ENCODE results near the gene PA2G4. TPM values are rescaled to one million over a fixed set of nuclear protein-coding genes. Genes with fewer than 3 reads are reported as not detected.
A peak's percentile ranks its signal among the peaks of the same experiment; 100 is the strongest.

Gene PA2G4
- total and polyA plus RNA-seq, 10 of the 15 experiments (the other 5 are each of a cell fraction or from before 2014, with no cell fraction given) = 148 to 514 (median 406) TPM

DNA sequence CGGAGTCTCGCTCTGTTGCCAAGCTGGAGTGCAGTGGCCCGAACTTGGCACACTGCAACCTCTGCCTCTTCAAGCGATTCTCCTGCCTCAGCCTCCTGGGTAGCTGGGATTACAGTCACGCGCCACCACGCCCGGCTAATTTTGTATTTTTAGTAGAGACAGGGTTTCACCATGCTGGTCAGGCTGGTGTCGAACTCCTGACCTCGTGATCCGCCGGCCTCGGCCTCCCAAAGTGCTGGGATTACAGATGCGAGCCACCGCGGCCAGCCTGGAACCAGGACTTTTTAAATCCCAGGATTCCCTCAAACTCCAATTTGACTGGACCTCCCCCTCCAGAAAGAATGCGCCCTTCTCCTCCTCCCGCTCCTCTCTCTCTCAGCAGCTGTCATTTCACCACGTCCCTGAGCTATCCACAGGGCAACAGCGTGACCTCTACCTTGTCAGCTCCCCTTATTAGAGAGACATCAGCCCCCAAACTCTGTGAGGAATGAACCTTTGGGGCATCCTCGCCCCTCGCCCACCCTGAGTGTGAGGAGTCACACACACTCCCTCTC lies 25.7 kb downstream of the PA2G4 start:
- Histone ChIP-seq H3K27me3 (replicated peaks in 1 of 2; ENCODE audit: control insufficient read depth in 2 of 2, insufficient read depth in 2 of 2, low read length in 1 of 2) (no peaks in the 10 kb centered on the region), H2AFZ (ENCODE audit: control insufficient read depth, low read depth, low read length) (no peak overlapping the region; the same call in 1 of the 2 replicates), H3K4me2 (ENCODE audit: control insufficient read depth, insufficient read depth) (peak overlapping the region; percentile 98), H3K79me2 (ENCODE audit: control insufficient read depth, insufficient read depth, low read length) (peaks cover 21% of the 10 kb centered on the region), H3K27ac (ENCODE audit: control insufficient read depth, insufficient read depth) (peak overlapping the region; percentile 55), H3K36me3 (ENCODE audit: control insufficient read depth in 2 of 2, insufficient read depth in 2 of 2, low read length in 1 of 2) (peaks cover 14 to 16% of the 10 kb centered on the region in 2 experiments), H3K9ac (ENCODE audit: control insufficient read depth, insufficient read depth, low read length) (peak overlapping the region; percentile 78), H3K4me3 (peak overlapping the region; percentile 93), H4K20me1 (ENCODE audit: control insufficient read depth, insufficient read depth) (no peaks in the 10 kb centered on the region), H3K4me1 (ENCODE audit: control insufficient read depth, insufficient read depth, low read length) (peaks cover 24% of the 10 kb centered on the region), H3K9me3 (replicated peaks; ENCODE audit: control insufficient read depth, insufficient read depth, low read length) (no peaks in the 10 kb centered on the region)
- in situ Hi-C loops (cut with MboI) = loop anchor here (5.0 kb wide), 1 partner anchor 57 kb away; the partner anchor contains the start of gene SMARCC2
- ChIA-PET SMC1A (ENCODE audit: uncharacterized antibody, unreplicated experiment) (interaction anchor here (0.9 to 4.8 kb wide), 4 partner anchors 12 to 60 kb away, joined by 3 to 68 read pairs (median 4); partner anchors contain the start of genes SMARCC2 and ZC3H10), POLR2A (interaction anchor here (0.9 to 4.5 kb wide), 3 partner anchors 12 to 92 kb away, joined by 4 to 44 read pairs (median 6); partner anchors contain the start of genes RNF41 and SMARCC2), CTCF (interaction anchor here (0.6 to 10.3 kb wide), 2 partner anchors 59 to 307 kb away, joined by 3 to 129 read pairs; partner anchors contain the start of gene SMARCC2), RAD21 (ENCODE audit: unreplicated experiment) (no interaction called here)
- no TSS peak for BruUV-seq (replicated peaks)
- ATAC-seq (no peak), FAIRE-seq (no peak), DNase-seq (ENCODE audit: low read depth, low spot score) (no peak)
- WGBS (ENCODE audit: insufficient coverage, insufficient replicate concordance, low lambda C conversion rate, missing lambda C conversion rate) = 36% methylated on average over 22 of the region's 22 CpGs
- no peak for TF ChIP-seq POLR2AphosphoS2 (IDR thresholded peaks at IDR 0.05; ENCODE audit: low read depth, low read length)
- TF ChIP-seq BHLHE40 (IDR thresholded peaks at IDR 0.05; ENCODE audit: borderline replicate concordance in 1 of 2, low read depth in 2 of 2, low read length in 1 of 2) = no peak
- TF ChIP-seq, protein P1, sequence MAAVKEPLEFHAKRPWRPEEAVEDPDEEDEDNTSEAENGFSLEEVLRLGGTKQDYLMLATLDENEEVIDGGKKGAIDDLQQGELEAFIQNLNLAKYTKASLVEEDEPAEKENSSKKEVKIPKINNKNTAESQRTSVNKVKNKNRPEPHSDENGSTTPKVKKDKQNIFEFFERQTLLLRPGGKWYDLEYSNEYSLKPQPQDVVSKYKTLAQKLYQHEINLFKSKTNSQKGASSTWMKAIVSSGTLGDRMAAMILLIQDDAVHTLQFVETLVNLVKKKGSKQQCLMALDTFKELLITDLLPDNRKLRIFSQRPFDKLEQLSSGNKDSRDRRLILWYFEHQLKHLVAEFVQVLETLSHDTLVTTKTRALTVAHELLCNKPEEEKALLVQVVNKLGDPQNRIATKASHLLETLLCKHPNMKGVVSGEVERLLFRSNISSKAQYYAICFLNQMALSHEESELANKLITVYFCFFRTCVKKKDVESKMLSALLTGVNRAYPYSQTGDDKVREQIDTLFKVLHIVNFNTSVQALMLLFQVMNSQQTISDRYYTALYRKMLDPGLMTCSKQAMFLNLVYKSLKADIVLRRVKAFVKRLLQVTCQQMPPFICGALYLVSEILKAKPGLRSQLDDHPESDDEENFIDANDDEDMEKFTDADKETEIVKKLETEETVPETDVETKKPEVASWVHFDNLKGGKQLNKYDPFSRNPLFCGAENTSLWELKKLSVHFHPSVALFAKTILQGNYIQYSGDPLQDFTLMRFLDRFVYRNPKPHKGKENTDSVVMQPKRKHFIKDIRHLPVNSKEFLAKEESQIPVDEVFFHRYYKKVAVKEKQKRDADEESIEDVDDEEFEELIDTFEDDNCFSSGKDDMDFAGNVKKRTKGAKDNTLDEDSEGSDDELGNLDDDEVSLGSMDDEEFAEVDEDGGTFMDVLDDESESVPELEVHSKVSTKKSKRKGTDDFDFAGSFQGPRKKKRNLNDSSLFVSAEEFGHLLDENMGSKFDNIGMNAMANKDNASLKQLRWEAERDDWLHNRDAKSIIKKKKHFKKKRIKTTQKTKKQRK (IDR thresholded peaks at IDR 0.05; ENCODE audit: low read depth, low read length) = no peak
- no peak for TF ChIP-seq POU2F2 (IDR thresholded peaks at IDR 0.05; ENCODE audit: borderline replicate concordance, low read depth, low read length)
- TF ChIP-seq BACH1 (IDR thresholded peaks at IDR 0.05; ENCODE audit: borderline replicate concordance) = no peak
- no peak for TF ChIP-seq FOS (IDR thresholded peaks at IDR 0.05; ENCODE audit: borderline replicate concordance, extremely low read depth, insufficient read length)
- no peak for TF ChIP-seq KDM1A (IDR thresholded peaks at IDR 0.05; ENCODE audit: borderline replicate concordance)
- no peak for TF ChIP-seq IKZF1 (conservative IDR thresholded peaks at IDR 0.05)
- TF ChIP-seq HDAC6 (IDR thresholded peaks at IDR 0.05; ENCODE audit: unreplicated experiment) = no peak
- TF ChIP-seq NFYA (IDR thresholded peaks at IDR 0.05; ENCODE audit: borderline replicate concordance, low read depth, low read length) = no peak
- no peak for TF ChIP-seq TCF3 (IDR thresholded peaks at IDR 0.05; ENCODE audit: borderline replicate concordance, insufficient read depth, low read depth, low read length)
- TF ChIP-seq DPF2 (IDR thresholded peaks at IDR 0.05) = no peak
- TF ChIP-seq, protein P2, sequence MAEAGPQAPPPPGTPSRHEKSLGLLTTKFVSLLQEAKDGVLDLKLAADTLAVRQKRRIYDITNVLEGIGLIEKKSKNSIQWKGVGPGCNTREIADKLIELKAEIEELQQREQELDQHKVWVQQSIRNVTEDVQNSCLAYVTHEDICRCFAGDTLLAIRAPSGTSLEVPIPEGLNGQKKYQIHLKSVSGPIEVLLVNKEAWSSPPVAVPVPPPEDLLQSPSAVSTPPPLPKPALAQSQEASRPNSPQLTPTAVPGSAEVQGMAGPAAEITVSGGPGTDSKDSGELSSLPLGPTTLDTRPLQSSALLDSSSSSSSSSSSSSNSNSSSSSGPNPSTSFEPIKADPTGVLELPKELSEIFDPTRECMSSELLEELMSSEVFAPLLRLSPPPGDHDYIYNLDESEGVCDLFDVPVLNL (IDR thresholded peaks at IDR 0.05; ENCODE audit: low read depth, low read length) = no peak
- no peak for TF ChIP-seq RFX5 (IDR thresholded peaks at IDR 0.05; ENCODE audit: low read depth, low read length)
- no peak for TF ChIP-seq SIX5 (IDR thresholded peaks at IDR 0.05; ENCODE audit: low read depth, low read length, severe bottlenecking)
- no peak for TF ChIP-seq STAT3 (IDR thresholded peaks at IDR 0.05; ENCODE audit: low read depth, low read length)
- intact Hi-C loops (cut with micrococcal nuclease; ENCODE audit: unreplicated experiment) = loop anchor here (5.0 to 10.0 kb wide), 2 partner anchors 337 to 515 kb away; partner anchors contain the start of genes ATP5F1B and SPRYD4
